Erythroblast (primary cell): ENCODE results near the gene BDH2.

Source experiments
- GATA1 ChIP-seq: IDR thresholded peaks from 2 replicates; pipeline ENCODE4 v1.6.1; 2011; ENCODE audit warnings: low read depth, mild to moderate bottlenecking, control low read depth, low read length, moderate library complexity
- POLR2A ChIP-seq: IDR thresholded peaks from 2 replicates; pipeline ENCODE4 v1.6.1; 2011; ENCODE audit warnings: mild to moderate bottlenecking, low read length

DNA sequence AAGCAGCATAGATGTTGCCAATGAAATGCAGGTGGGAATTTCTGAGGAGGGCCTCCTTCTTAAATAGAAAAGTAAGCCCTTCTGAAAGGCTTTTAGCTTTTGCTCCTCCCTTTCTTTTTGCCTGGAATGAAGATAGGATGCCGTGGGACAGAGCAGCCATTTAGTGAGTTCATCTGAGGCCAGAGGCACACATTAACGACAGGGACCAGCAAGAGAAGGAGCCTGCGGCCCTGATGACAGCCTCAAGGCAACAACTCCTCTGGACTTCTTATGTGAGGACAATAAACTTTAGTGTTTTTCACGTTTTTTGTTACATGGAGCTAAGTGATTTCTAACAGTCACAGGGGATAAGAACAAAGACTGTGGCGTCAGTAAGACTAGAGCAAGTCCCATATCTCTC lies 1.1 kb upstream of the BDH2 start:
- TF ChIP-seq POLR2A (no peak), GATA1 (no peak)
